Endothelial cell of umbilical vein (primary cell): ENCODE data around the gene ANK2. TPM values are rescaled to one million over a fixed set of nuclear protein-coding genes. Genes with fewer than 3 reads are reported as not detected.

Experiments used
- BruUV-seq: library from RNA; stranded (reverse); fragments of 400-500 nt; replicated peaks from 2 replicates; lab custom pipeline; 2021; lab: Mats Ljungman, UMichigan
- CTCF ChIA-PET: fragments of 300-600, 350-600 bp; sonication (Branson Sonifier 250); formaldehyde crosslinking; loops from one replicate; lab custom pipeline; 2021; ENCODE audit warnings: antibody characterized with exemption, inconsistent platforms; lab: Charles Lee
- POLR2A ChIA-PET: fragments of 300-600, 350-600 bp; sonication (Branson Sonifier 250); formaldehyde crosslinking; loops from one replicate; lab custom pipeline; 2021; ENCODE audit warnings: antibody characterized with exemption, inconsistent platforms; lab: Charles Lee
- DNase-seq: peaks from one replicate; pipeline ENCODE4 v3.0.0-alpha.2; 2011; ENCODE audit warnings: low read depth, low spot score
- FAIRE-seq: peaks from 2 replicates; lab custom pipeline; 2011; peaks lifted over from hg19 to GRCh38; lab: Jason Lieb, UNC
- H2AFZ ChIP-seq: 2 replicates; pipeline ENCODE4 v1.6.0; 2012; ENCODE audit warnings: low read depth, low read length, control low read depth, inconsistent platforms
- H3K27ac ChIP-seq: 2 replicates; pipeline ENCODE4 v1.5.1; 2011; ENCODE audit warnings: low read depth, mild to moderate bottlenecking, control low read depth, low read length, moderate library complexity; ENCODE audit not compliant: insufficient read depth
- H3K27me3 ChIP-seq, 2 experiments: 2 replicates each; pipeline versions ENCODE4 v1.6.0 to v1.6.1; 2011; ENCODE audit warnings: low read length in 2 of 2, mixed read lengths in 1 of 2; ENCODE audit not compliant: control insufficient read depth in 2 of 2, insufficient read depth in 2 of 2
- H3K36me3 ChIP-seq, 2 experiments: 2 replicates in 1 of 2; 3 replicates in 1 of 2; pipeline ENCODE4 v1.5.1; 2011; ENCODE audit warnings: low read length in 2 of 2, mild to moderate bottlenecking in 1 of 2, moderate library complexity in 1 of 2; ENCODE audit not compliant: control insufficient read depth in 2 of 2, insufficient read depth in 2 of 2; ENCODE audit errors: extremely low read depth in 1 of 2
- H3K4me1 ChIP-seq: 3 replicates; pipeline ENCODE4 v1.5.1; 2011; ENCODE audit warnings: mild to moderate bottlenecking, low read length; ENCODE audit not compliant: control insufficient read depth, insufficient read depth; ENCODE audit errors: extremely low read depth
- H3K4me2 ChIP-seq: 2 replicates; pipeline ENCODE4 v1.6.1; 2011; ENCODE audit warnings: low read length, control low read depth, mixed read lengths; ENCODE audit not compliant: insufficient read depth
- H3K4me3 ChIP-seq, 3 experiments: fragments of 200-600 bp in 1 of 3; sonication (generic), shearing (Covaris generic) in 1 of 3; replicated peaks in 1 of 3; 2 replicates each; pipeline ENCODE4 v1.5.1; 2011 to 2016; ENCODE audit warnings: control low read depth in 3 of 3, low read length in 3 of 3, mild to moderate bottlenecking in 2 of 3, inconsistent platforms in 1 of 3, low read depth in 1 of 3, moderate library complexity in 1 of 3; ENCODE audit not compliant: insufficient read depth in 1 of 3
- H3K79me2 ChIP-seq: 2 replicates; pipeline ENCODE4 v1.6.0; 2012; ENCODE audit warnings: low read length, inconsistent platforms; ENCODE audit not compliant: control insufficient read depth, insufficient read depth
- H3K9ac ChIP-seq: replicated peaks from 2 replicates; pipeline ENCODE3; 2011; ENCODE audit warnings: low read length, control low read depth; ENCODE audit not compliant: insufficient read depth; ENCODE audit errors: extremely low read depth
- H3K9me1 ChIP-seq: replicated peaks from 3 replicates; pipeline ENCODE4 v1.6.0; 2011; ENCODE audit warnings: mild to moderate bottlenecking, low read length; ENCODE audit not compliant: control insufficient read depth, insufficient read depth; ENCODE audit errors: extremely low read depth
- H3K9me3 ChIP-seq: replicated peaks from 2 replicates; pipeline ENCODE4 v1.5.1; 2012; ENCODE audit warnings: low read length, inconsistent platforms; ENCODE audit not compliant: control insufficient read depth, insufficient read depth
- H4K20me1 ChIP-seq: replicated peaks from 2 replicates; pipeline ENCODE3; 2011; ENCODE audit warnings: mild to moderate bottlenecking, low read length; ENCODE audit not compliant: control insufficient read depth, insufficient read depth; ENCODE audit errors: extremely low read depth
- EZH2 ChIP-seq: IDR thresholded peaks from 2 replicates; pipeline ENCODE4 v1.6.1; 2012; ENCODE audit warnings: borderline replicate concordance, low read depth, mild to moderate bottlenecking, moderate library complexity, low read length, inconsistent platforms; ENCODE audit not compliant: severe bottlenecking
- FOS ChIP-seq: IDR thresholded peaks from 2 replicates; pipeline ENCODE4 v1.6.1; 2011; ENCODE audit warnings: mild to moderate bottlenecking, low read length, moderate library complexity, borderline replicate concordance; ENCODE audit not compliant: insufficient read depth
- GATA2 ChIP-seq: IDR thresholded peaks from 2 replicates; pipeline ENCODE4 v1.7.0; 2011; ENCODE audit warnings: low read depth, mild to moderate bottlenecking, moderate library complexity, mixed read lengths, low read length; ENCODE audit not compliant: insufficient read length, insufficient read depth
- JUN ChIP-seq: IDR thresholded peaks from 2 replicates; pipeline ENCODE4 v1.6.1; 2011; ENCODE audit warnings: borderline replicate concordance, low read depth; ENCODE audit not compliant: insufficient read length, insufficient read depth
- MYC ChIP-seq: IDR thresholded peaks from one replicate; pipeline ENCODE4 v1.6.1; 2011; ENCODE audit warnings: mild to moderate bottlenecking, low read depth, low read length
- POLR2A ChIP-seq: IDR thresholded peaks from 2 replicates; pipeline ENCODE4 v1.6.1; 2012; ENCODE audit warnings: low read depth, mild to moderate bottlenecking, control low read depth, low read length
- POLR2AphosphoS5 ChIP-seq: IDR thresholded peaks from 2 replicates; pipeline ENCODE4 v1.6.1; 2012; ENCODE audit warnings: low read depth, mild to moderate bottlenecking, control low read depth, low read length, moderate library complexity; ENCODE audit not compliant: insufficient read depth
- dilution Hi-C: fragments of 300-500 bp; cut with MboI; formaldehyde crosslinking; loops from one replicate; pipeline ENCODE4 v1.15.0; 2019; ENCODE audit warnings: low sequenced_read_pairs; ENCODE audit not compliant: extremely low pct_ligation_motif_present
- intact Hi-C: fragments of 100-400 bp; cut with micrococcal nuclease; formaldehyde crosslinking; loops from one replicate; pipeline ENCODE4 v1.10.0; 2022
- polyA plus RNA-seq, 4 experiments: library from polyadenylated mRNA; depleted of rRNA in 3 of 4; stranded (reverse) in 3 of 4; unstranded in 1 of 4; fragments of >200 nt; gene quantifications; 2 replicates each; pipeline versions ENCODE4 v1.2.1 to v1.2.3, GENCODE V29; 2011 to 2012; ENCODE audit warnings: missing spikeins in 1 of 4
- total RNA-seq: library from RNA; stranded (reverse); gene quantifications from 2 replicates; pipeline ENCODE4 v1.2.3, GENCODE V29; 2021
- TF ChIP-seq, protein P1 (sequence below), 2 donors: IDR thresholded peaks; 1 replicate in 1 of 2; 2 replicates in 1 of 2; pipeline ENCODE4 v1.5.1; 2011; ENCODE audit warnings: low read length in 2 of 2, mild to moderate bottlenecking in 2 of 2, moderate library complexity in 2 of 2, control low read depth in 1 of 2, inconsistent platforms in 1 of 2, low read depth in 1 of 2; ENCODE audit not compliant: insufficient read depth in 1 of 2; ENCODE audit errors: extremely low read depth in 1 of 2
- TF ChIP-seq, protein P2 (sequence below): IDR thresholded peaks from 2 replicates; pipeline ENCODE4 v1.6.1; 2011; ENCODE audit not compliant: insufficient read depth, insufficient read length

Gene ANK2
- total and polyA plus RNA-seq, 2 donors (not counting 3 experiments of a cell fraction or from before 2014, with no cell fraction given) = not detected

DNA sequence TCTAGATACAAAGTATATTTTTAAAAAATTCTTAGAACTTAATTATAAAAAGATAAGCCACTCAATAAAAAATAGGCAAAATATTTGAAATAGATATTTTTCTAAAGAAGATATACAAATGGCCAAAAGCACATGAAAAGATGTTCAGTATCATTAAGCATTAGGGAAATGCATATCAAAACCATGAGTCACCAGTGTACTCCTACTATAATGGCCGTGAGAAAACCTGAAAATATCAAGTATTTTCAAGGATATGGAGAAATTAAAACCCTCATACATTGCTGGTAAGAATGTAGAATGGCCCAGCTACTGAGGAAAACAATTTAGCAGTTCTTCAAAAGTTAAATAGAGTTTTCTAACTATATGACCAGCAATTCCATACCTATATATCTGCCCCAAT is 374.2 kb downstream of the ANK2 start:
- H3K27ac ChIP-seq = no peak overlapping the region
- H3K4me2 ChIP-seq = no peak overlapping the region
- ChIA-PET POLR2A (no interaction called here), CTCF (no interaction called here)
- no peaks in the 10 kb centered on the region for H3K27me3 ChIP-seq
- no peak for FAIRE-seq
- no peak overlapping the region for H3K4me3 ChIP-seq
- H3K9ac ChIP-seq = no peak overlapping the region
- TF ChIP-seq, protein P1, sequence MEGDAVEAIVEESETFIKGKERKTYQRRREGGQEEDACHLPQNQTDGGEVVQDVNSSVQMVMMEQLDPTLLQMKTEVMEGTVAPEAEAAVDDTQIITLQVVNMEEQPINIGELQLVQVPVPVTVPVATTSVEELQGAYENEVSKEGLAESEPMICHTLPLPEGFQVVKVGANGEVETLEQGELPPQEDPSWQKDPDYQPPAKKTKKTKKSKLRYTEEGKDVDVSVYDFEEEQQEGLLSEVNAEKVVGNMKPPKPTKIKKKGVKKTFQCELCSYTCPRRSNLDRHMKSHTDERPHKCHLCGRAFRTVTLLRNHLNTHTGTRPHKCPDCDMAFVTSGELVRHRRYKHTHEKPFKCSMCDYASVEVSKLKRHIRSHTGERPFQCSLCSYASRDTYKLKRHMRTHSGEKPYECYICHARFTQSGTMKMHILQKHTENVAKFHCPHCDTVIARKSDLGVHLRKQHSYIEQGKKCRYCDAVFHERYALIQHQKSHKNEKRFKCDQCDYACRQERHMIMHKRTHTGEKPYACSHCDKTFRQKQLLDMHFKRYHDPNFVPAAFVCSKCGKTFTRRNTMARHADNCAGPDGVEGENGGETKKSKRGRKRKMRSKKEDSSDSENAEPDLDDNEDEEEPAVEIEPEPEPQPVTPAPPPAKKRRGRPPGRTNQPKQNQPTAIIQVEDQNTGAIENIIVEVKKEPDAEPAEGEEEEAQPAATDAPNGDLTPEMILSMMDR (IDR thresholded peaks at IDR 0.05; ENCODE audit: extremely low read depth in 1 of 2, insufficient read depth in 1 of 2, low read depth in 1 of 2, low read length in 2 of 2) = no peak
- no peak for TF ChIP-seq EZH2
- TF ChIP-seq JUN = no peak
- no peak for TF ChIP-seq POLR2AphosphoS5
- no peak for TF ChIP-seq MYC
- peak; percentile 35 for TF ChIP-seq FOS
- TF ChIP-seq, protein P2, sequence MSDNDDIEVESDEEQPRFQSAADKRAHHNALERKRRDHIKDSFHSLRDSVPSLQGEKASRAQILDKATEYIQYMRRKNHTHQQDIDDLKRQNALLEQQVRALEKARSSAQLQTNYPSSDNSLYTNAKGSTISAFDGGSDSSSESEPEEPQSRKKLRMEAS = no peak
- TF ChIP-seq GATA2 = no peak
- no peak for TF ChIP-seq POLR2A
- intact Hi-C loops (no loop called here), dilution Hi-C loops (no loop called here)
- H3K9me1 ChIP-seq = no peaks in the 10 kb centered on the region
- H4K20me1 ChIP-seq = no peaks in the 10 kb centered on the region
- BruUV-seq = no TSS peak
- no peaks in the 10 kb centered on the region for H3K79me2 ChIP-seq
- no peak overlapping the region for H2AFZ ChIP-seq
- H3K36me3 ChIP-seq = no peaks in the 10 kb centered on the region
- no peaks in the 10 kb centered on the region for H3K4me1 ChIP-seq
- no peaks in the 10 kb centered on the region for H3K9me3 ChIP-seq
- no peak for DNase-seq
